Stimulated activated effector memory CD8-positive, alpha-beta T cell treated with anti-CD3 and anti-CD28 coated beads, Interleukin-12 subunit alpha, Interleukin-12 subunit beta, amount 100 ng/mL, for 72 hours (primary cell): ENCODE results near the gene CPSF7.
"Not testable (repeated sequence)": the region's sequence is repeated elsewhere in the genome, so short reads cannot be mapped to it uniquely, and the experiment has no call there.

Experiments used
- ATAC-seq: fragments of 150-1000 bp; cut with Tn5 transposase; 2 replicates; pipeline ENCODE4 v1.10.0; 2021
- DNase-seq, 2 donors: peaks; one replicate each; pipeline ENCODE4 v3.0.0; 2021 to 2022; ENCODE audit warnings: low spot score in 2 of 2
- H3K27ac Mint-ChIP-seq: one replicate; pipeline ENCODE4 v1.8.0; 2022; ENCODE audit warnings: mild to moderate bottlenecking, mixed read lengths
- H3K36me3 Mint-ChIP-seq: one replicate; pipeline ENCODE4 v1.8.0; 2022; ENCODE audit warnings: mild to moderate bottlenecking, mixed read lengths
- H3K4me1 Mint-ChIP-seq: one replicate; pipeline ENCODE4 v1.8.0; 2022; ENCODE audit warnings: mixed read lengths
- H3K4me3 Mint-ChIP-seq: one replicate; pipeline ENCODE4 v1.8.0; 2022; ENCODE audit warnings: mild to moderate bottlenecking, mixed read lengths
- H3K9me3 Mint-ChIP-seq: one replicate; pipeline ENCODE4 v1.8.0; 2022; ENCODE audit warnings: mixed read lengths

Gene CPSF7, protein sequence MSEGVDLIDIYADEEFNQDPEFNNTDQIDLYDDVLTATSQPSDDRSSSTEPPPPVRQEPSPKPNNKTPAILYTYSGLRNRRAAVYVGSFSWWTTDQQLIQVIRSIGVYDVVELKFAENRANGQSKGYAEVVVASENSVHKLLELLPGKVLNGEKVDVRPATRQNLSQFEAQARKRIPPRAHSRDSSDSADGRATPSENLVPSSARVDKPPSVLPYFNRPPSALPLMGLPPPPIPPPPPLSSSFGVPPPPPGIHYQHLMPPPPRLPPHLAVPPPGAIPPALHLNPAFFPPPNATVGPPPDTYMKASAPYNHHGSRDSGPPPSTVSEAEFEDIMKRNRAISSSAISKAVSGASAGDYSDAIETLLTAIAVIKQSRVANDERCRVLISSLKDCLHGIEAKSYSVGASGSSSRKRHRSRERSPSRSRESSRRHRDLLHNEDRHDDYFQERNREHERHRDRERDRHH

DNA sequence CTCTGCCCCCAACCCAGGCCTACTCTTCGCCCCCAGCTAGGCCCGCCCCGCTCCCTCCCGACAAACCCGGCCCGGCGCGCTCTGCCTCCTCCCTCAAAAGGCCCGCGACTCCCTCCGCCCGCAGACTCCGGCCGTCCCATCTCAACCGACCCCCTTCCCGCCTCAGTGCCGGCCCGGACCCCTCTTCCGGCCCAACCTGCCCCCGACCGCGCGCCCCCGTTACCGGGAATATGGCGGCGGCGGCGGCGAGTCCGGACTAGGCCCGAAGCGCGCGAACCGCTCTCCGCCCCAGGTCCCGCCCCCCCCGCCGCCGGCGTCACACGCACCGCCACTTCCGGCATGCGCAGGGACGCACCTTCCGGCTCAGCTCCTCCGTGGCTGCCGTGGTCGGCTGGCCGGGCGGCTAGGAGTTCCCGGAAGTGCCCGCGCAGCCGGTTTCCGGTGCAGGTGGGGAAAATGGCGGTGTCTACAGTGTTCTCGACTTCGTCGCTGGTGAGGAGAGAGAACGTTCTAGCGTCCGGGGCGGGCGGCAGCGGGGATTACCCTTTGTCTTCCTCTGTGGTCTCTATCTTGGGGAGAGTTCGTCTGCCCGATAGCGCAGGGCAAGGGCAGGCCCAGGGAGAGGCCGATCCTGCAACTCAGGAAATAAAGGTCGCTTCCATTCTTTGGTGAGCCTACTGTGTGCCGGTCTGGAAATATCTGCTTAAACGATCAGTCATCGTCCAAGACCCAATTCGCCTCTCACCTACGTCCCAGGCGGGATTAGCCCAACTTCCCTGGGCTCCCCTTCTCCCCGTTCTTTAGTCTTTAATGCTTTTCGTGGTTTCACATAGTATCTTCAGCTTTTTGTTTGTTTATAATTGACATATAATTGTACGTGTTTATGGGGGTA, at the start of gene CPSF7, which contains the start of gene SDHAF2:
Gene CPSF7, minus strand, starts transcription at position 285 of the 892 bp plus-strand sequence. CDS start 740 bp downstream, outside the sequence.
Gene SDHAF2, plus strand, starts transcription at position 434 of the 892 bp plus-strand sequence. Its CDS starts 23 bp downstream, at position 457.
- ATAC-seq, result peak; percentile 95
- Mint-ChIP-seq H3K27ac (peak within 1 kb of the TSS; percentile 97), H3K9me3 (no peaks in the 10 kb centered on the region), H3K4me3 (peak within 1 kb of the TSS; percentile 87), H3K36me3 (peaks cover 77% of the 10 kb centered on the region), H3K4me1 (peaks cover 46% of the 10 kb centered on the region)
- peak; percentile 97 to 98 for DNase-seq

- Mint-ChIP-seq H3K9me3 (no peaks in the 10 kb centered on the region), H3K4me3 (no peak overlapping the region), H3K36me3 (peaks cover 13% of the 10 kb centered on the region), H3K4me1 (peaks cover 14% of the 10 kb centered on the region), H3K27ac (peak overlapping the region; percentile 56)
- ATAC-seq, result peak; percentile 31
- peak; percentile 49 to 80 for DNase-seq
Observed at GRCh38 chr11:61477727-61478148, 48.0 kb upstream of the CPSF7 start.

DNA sequence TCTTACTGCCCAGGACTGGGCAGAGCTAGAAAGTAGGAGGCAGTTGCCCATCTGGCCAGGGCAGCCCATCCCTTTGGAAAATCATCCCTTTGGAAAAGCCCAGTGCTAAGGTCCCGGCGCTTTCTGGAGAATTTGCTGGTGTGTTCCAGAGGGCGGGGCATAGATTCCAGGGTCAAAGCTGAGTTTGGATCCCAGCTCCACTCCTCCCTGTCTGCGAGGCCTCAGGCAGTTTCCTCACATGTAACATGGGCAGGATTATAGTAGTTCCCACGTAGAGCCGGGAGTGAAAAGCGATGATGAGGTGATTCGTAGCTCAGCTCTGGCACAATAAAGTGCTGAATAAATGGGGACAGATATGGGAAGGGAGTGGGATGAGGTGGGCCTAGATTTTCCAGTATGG, 47.4 kb upstream of the CPSF7 start:
- no peak for DNase-seq
- H3K4me3 Mint-ChIP-seq, result no peak overlapping the region
- peaks cover 13% of the 10 kb centered on the region for H3K36me3 Mint-ChIP-seq
- ATAC-seq, result no peak
- H3K9me3 Mint-ChIP-seq, result no peaks in the 10 kb centered on the region
- no peak overlapping the region for H3K27ac Mint-ChIP-seq
- peaks cover 14% of the 10 kb centered on the region for H3K4me1 Mint-ChIP-seq

DNA sequence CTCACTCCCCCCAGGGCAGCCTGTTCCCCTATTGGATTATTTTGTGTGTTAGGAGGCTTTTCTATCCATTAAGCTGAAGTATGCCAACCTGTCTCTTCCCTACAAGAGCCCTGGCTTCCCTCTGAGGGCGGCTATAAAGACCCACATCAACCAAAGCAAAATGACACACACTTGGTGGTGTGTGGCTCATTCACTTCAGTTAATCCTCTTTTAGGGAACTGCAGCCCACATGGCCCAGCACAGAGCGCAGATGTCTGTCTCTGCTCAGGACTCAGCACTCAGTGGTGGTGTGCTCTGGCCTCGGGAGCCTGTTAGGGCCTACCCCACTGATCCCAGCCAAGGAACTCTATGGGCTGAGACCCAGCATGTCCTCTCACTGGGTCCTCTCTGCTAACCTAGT, 46.6 kb upstream of the CPSF7 start:
- Mint-ChIP-seq H3K4me1 (peaks cover 14% of the 10 kb centered on the region), H3K36me3 (peaks cover 19% of the 10 kb centered on the region), H3K9me3 (no peaks in the 10 kb centered on the region), H3K27ac (no peak overlapping the region), H3K4me3 (no peak overlapping the region)
- ATAC-seq (no peak), DNase-seq (no peak)

GRCh38 chr11:61475433-61475832, 45.7 kb upstream of the CPSF7 start:
- Mint-ChIP-seq H3K36me3 (peaks cover 25% of the 10 kb centered on the region), H3K27ac (no peak overlapping the region), H3K4me1 (peaks cover 14% of the 10 kb centered on the region), H3K4me3 (no peak overlapping the region), H3K9me3 (no peaks in the 10 kb centered on the region)
- DNase-seq (no peak), ATAC-seq (no peak)

GRCh38 chr11:61474013-61474643, 44.4 kb upstream of the CPSF7 start:
- no peak for DNase-seq
- H3K4me3 Mint-ChIP-seq, result no peak overlapping the region
- H3K4me1 Mint-ChIP-seq, result peaks cover 14% of the 10 kb centered on the region
- peak overlapping the region; percentile 63 for H3K27ac Mint-ChIP-seq
- H3K9me3 Mint-ChIP-seq, result no peaks in the 10 kb centered on the region
- peaks cover 31% of the 10 kb centered on the region for H3K36me3 Mint-ChIP-seq
- ATAC-seq, result no peak

GRCh38 chr11:61473370-61474012, 43.7 kb upstream of the CPSF7 start:
- Mint-ChIP-seq H3K9me3 (no peaks in the 10 kb centered on the region), H3K27ac (peak overlapping the region; percentile 63), H3K4me1 (peaks cover 14% of the 10 kb centered on the region), H3K4me3 (no peak overlapping the region), H3K36me3 (peaks cover 38% of the 10 kb centered on the region)
- DNase-seq (no peak), ATAC-seq (no peak)

DNA sequence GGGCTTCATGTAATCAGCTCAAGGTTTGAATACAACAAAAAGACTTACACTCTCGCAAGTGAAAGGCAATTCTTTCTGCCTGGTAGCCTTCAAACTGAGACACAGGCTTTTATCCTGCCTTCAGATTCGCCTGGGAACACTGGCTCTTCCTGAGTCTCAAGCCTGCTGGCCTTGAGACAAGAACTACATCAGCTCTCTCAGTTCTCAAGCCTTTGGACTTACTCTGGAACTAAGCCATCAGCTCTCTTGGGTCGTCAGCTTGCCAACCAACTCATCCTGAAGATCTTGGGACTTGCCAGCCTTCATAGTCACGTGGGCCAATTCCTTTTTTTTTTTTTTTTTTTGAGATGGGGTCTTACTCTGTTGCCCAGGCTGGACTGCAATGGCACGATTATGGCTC, 43.1 kb upstream of the CPSF7 start:
- Mint-ChIP-seq H3K9me3 (no peaks in the 10 kb centered on the region), H3K27ac (peak overlapping the region; percentile 52), H3K36me3 (peaks cover 40% of the 10 kb centered on the region), H3K4me1 (peaks cover 9% of the 10 kb centered on the region), H3K4me3 (no peak overlapping the region)
- DNase-seq (no peak), ATAC-seq (no peak)

GRCh38 chr11:61472282-61472681, 42.5 kb upstream of the CPSF7 start:
- DNase-seq (no peak), ATAC-seq (no peak)
- Mint-ChIP-seq H3K4me3 (no peak overlapping the region), H3K36me3 (peaks cover 44% of the 10 kb centered on the region), H3K9me3 (no peaks in the 10 kb centered on the region), H3K27ac (peak overlapping the region; percentile 52), H3K4me1 (peaks cover 7% of the 10 kb centered on the region)

- ATAC-seq (no peak), DNase-seq (no peak)
- Mint-ChIP-seq H3K9me3 (no peaks in the 10 kb centered on the region), H3K36me3 (peaks cover 52% of the 10 kb centered on the region), H3K27ac (no peak overlapping the region), H3K4me1 (no peaks in the 10 kb centered on the region), H3K4me3 (no peak overlapping the region)
Observed at GRCh38 chr11:61468002-61468401, 38.2 kb upstream of the CPSF7 start.

DNA sequence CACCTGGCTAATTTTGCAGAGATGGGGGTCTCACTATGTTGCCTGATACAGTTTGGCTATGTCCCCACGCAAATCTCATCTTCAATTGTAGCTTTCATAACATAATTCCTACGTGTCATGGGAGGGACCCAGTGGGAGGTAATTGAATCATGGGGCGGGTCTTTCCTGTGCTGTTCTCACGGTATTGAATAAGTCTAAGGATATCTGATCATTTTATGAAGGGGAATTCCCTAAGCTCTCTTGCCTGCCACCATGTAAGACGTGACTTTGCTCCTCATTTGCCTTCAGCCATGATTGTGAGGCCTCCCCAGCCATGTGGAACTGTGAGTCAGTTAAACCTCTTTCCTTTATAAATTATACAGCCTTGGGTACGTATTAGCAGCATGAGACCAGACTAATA, 37.8 kb upstream of the CPSF7 start:
- not testable (repeated sequence) for ATAC-seq, H3K9me3 Mint-ChIP-seq, H3K4me3 Mint-ChIP-seq, H3K27ac Mint-ChIP-seq, DNase-seq, H3K4me1 Mint-ChIP-seq
- H3K36me3 Mint-ChIP-seq, result peaks cover 52% of the 10 kb centered on the region

DNA sequence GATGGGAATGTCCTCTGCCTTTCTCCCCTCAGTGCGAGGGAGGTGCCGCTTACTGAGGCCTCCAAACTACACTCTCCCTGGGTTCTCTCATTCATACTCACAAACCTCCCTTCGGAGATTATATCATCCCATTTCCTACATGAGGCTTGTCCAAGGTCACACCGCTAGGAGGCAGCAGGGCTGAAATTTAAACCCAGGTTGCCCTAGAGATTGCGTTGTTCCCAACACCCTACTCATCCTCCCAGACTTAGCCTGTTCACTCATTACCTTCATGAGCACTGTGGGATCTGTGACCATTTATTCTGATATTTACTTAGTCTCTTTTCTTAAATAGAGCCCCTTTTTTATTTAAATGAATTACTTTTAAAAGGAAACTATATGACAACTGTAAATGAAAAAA, 31.2 kb upstream of the CPSF7 start:
- Mint-ChIP-seq H3K4me3 (no peak overlapping the region), H3K27ac (no peak overlapping the region), H3K9me3 (no peaks in the 10 kb centered on the region), H3K36me3 (peaks cover 38% of the 10 kb centered on the region), H3K4me1 (peaks cover 10% of the 10 kb centered on the region)
- ATAC-seq (no peak), DNase-seq (no peak)

GRCh38 chr11:61460474-61460881, 30.7 kb upstream of the CPSF7 start:
- Mint-ChIP-seq H3K4me3 (no peak overlapping the region), H3K36me3 (peaks cover 39% of the 10 kb centered on the region), H3K4me1 (peaks cover 15% of the 10 kb centered on the region), H3K27ac (no peak overlapping the region), H3K9me3 (no peaks in the 10 kb centered on the region)
- no peak for DNase-seq
- no peak for ATAC-seq

- no peak for DNase-seq
- H3K36me3 Mint-ChIP-seq, result peaks cover 59% of the 10 kb centered on the region
- H3K4me1 Mint-ChIP-seq, result peaks cover 23% of the 10 kb centered on the region
- H3K27ac Mint-ChIP-seq, result no peak overlapping the region
- H3K9me3 Mint-ChIP-seq, result no peaks in the 10 kb centered on the region
- H3K4me3 Mint-ChIP-seq, result no peak overlapping the region
- no peak for ATAC-seq
Observed at GRCh38 chr11:61454520-61454919, 24.7 kb upstream of the CPSF7 start.

DNA sequence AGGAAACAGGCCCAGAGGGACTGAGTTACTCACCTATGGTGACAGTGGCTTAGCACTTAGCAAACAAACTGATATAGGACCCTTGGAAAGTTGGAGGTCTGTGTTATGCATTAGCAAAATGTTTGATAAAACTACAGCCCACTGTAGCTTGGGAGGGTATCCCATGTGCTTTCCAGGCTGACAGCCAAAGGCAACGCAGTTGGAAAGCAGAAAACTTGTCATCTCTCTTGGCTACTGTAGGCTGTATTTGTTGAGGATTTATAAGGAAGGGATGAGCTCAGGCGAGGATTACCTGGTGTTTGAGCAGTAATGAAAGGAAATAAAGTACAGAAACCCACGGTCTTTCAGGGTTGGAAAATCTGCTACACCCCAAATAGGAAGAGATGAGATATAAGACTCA, 23.9 kb upstream of the CPSF7 start:
- peaks cover 28% of the 10 kb centered on the region for H3K4me1 Mint-ChIP-seq
- H3K27ac Mint-ChIP-seq, result peak overlapping the region; percentile 53
- no peak overlapping the region for H3K4me3 Mint-ChIP-seq
- no peak for ATAC-seq
- DNase-seq, result no peak
- peaks cover 63% of the 10 kb centered on the region for H3K36me3 Mint-ChIP-seq
- no peaks in the 10 kb centered on the region for H3K9me3 Mint-ChIP-seq
